Body of pancreas (tissue), 4 donors: ENCODE data around the gene GPR108.

Source experiments
- CTCF ChIP-seq, 7 experiments: fragments of 450-650 bp in 4 of 7; fragments of 200-600 bp in 3 of 7; sonication (generic) in 3 of 7; IDR thresholded peaks; one replicate each; pipeline ENCODE4 v1.5.1; 2016 to 2019; ENCODE audit warnings: antibody characterized with exemption in 7 of 7
- POLR2A ChIP-seq, 3 donors: fragments of 450-650 bp; IDR thresholded peaks; one replicate each; pipeline ENCODE4 v1.6.1; 2016; ENCODE audit warnings: antibody characterized with exemption in 3 of 3, mild to moderate bottlenecking in 2 of 3

GRCh38 chr19:6713773-6714692 lies 23.3 kb downstream of the GPR108 start:
- no peak for TF ChIP-seq CTCF (IDR thresholded peaks at IDR 0.05)
- TF ChIP-seq POLR2A (IDR thresholded peaks at IDR 0.05) = no peak
